Measurements from ENCODE around the gene MYO1C.

DNA sequence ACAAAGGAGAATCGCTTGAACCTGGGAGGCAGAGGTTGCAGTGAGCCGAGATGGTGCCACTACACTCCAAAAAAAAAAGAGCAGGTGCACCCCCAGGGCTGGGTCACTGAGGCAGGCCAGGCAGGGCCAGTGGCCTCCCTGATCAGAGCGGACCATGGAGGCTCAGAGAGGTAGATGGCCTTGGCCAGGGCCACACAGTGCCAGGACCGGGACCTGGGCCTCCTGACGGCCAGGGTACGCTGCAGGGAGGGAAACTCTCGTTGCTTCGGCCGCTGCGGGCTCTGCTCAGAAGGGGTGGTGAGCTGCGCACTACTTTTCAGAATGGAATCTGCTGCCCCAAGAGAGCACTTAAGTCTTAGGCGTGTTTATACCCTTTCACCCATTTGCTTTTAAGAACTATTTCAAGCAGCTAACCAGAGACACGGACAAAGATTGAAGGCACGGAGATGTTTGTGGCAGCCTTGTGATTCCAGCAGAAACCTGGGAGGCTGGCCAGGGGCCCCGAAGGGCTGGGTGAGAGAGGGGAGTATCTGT, 17.1 kb downstream of the MYO1C start:
- no peak for TF ChIP-seq HDAC6 (IDR thresholded peaks at IDR 0.05; ENCODE audit: low read depth, low read length)
- TF ChIP-seq, protein P1, sequence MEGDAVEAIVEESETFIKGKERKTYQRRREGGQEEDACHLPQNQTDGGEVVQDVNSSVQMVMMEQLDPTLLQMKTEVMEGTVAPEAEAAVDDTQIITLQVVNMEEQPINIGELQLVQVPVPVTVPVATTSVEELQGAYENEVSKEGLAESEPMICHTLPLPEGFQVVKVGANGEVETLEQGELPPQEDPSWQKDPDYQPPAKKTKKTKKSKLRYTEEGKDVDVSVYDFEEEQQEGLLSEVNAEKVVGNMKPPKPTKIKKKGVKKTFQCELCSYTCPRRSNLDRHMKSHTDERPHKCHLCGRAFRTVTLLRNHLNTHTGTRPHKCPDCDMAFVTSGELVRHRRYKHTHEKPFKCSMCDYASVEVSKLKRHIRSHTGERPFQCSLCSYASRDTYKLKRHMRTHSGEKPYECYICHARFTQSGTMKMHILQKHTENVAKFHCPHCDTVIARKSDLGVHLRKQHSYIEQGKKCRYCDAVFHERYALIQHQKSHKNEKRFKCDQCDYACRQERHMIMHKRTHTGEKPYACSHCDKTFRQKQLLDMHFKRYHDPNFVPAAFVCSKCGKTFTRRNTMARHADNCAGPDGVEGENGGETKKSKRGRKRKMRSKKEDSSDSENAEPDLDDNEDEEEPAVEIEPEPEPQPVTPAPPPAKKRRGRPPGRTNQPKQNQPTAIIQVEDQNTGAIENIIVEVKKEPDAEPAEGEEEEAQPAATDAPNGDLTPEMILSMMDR (IDR thresholded peaks at IDR 0.05; ENCODE audit: control extremely low read depth in 1 of 3, insufficient read depth in 1 of 3, low read depth in 1 of 3, low read length in 3 of 3), result no peak
- TF ChIP-seq RXRA (IDR thresholded peaks at IDR 0.05; ENCODE audit: insufficient read depth, low read depth, low read length), result no peak
- no peak for TF ChIP-seq PHF8 (conservative IDR thresholded peaks at IDR 0.05; ENCODE audit: low read depth, low read length)
- TF ChIP-seq EP300 (IDR thresholded peaks at IDR 0.05; ENCODE audit: borderline replicate concordance in 1 of 2, low read depth in 2 of 2, low read length in 2 of 2), result no peak
- no peak for TF ChIP-seq TCF12 (IDR thresholded peaks at IDR 0.05; ENCODE audit: low read depth, low read length)
- no peak for TF ChIP-seq POLR2AphosphoS5 (IDR thresholded peaks at IDR 0.05; ENCODE audit: low read depth, low read length)
- TF ChIP-seq, protein P2, sequence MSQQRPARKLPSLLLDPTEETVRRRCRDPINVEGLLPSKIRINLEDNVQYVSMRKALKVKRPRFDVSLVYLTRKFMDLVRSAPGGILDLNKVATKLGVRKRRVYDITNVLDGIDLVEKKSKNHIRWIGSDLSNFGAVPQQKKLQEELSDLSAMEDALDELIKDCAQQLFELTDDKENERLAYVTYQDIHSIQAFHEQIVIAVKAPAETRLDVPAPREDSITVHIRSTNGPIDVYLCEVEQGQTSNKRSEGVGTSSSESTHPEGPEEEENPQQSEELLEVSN (IDR thresholded peaks at IDR 0.05), result no peak
- TF ChIP-seq KDM5A (IDR thresholded peaks at IDR 0.05; ENCODE audit: low read length), result no peak
- no peak for TF ChIP-seq POLR2A (IDR thresholded peaks at IDR 0.05; ENCODE audit: control extremely low read depth in 1 of 2, low read depth in 2 of 2, low read length in 2 of 2)
- no peak for TF ChIP-seq TBP (IDR thresholded peaks at IDR 0.05; ENCODE audit: low read depth, low read length)
- TF ChIP-seq SP1 (IDR thresholded peaks at IDR 0.05; ENCODE audit: low read depth, low read length), result no peak
